Activated CD8-positive, alpha-beta memory T cell treated with anti-CD3 and anti-CD28 coated beads for 36 hours (primary cell): ENCODE results near the gene TFAP2B. TPM values are rescaled to one million over a fixed set of nuclear protein-coding genes. Genes with fewer than 3 reads are reported as not detected.

ENCODE experiments used
- CTCF ChIA-PET: fragments of 350-600 bp; sonication (Branson Sonifier 250); formaldehyde crosslinking; loops from one replicate; lab custom pipeline; 2021; ENCODE audit warnings: antibody characterized with exemption; lab: Charles Lee
- POLR2A ChIA-PET: fragments of 350-600 bp; sonication (Branson Sonifier 250); formaldehyde crosslinking; loops from one replicate; lab custom pipeline; 2021; ENCODE audit warnings: antibody characterized with exemption; lab: Charles Lee
- total RNA-seq, 2 experiments: library from RNA; stranded (reverse); gene quantifications; one replicate each; pipeline ENCODE4 v1.2.3, GENCODE V29; 2021

The TFAP2B gene
- not detected for total RNA-seq

- POLR2A ChIA-PET = no interaction called here
- CTCF ChIA-PET = no interaction called here
Measured at GRCh38 chr6:50818673-50819072, at the start of gene TFAP2B. Gene TFAP2B, plus strand, starts transcription at chr6:50818871. Its CDS starts 21 bp downstream, at chr6:50818892.

GRCh38 chr6:50778696-50779095 is 40.0 kb upstream of the TFAP2B start:
- POLR2A ChIA-PET = no interaction called here
- CTCF ChIA-PET = no interaction called here

- POLR2A ChIA-PET = no interaction called here
- CTCF ChIA-PET = no interaction called here
Measured at GRCh38 chr6:50780382-50780781, 38.3 kb upstream of the TFAP2B start.

GRCh38 chr6:50785921-50786320 is 32.8 kb upstream of the TFAP2B start:
- POLR2A ChIA-PET = no interaction called here
- CTCF ChIA-PET = no interaction called here

GRCh38 chr6:50791900-50792508 is 26.7 kb upstream of the TFAP2B start:
- ChIA-PET CTCF (no interaction called here), POLR2A (no interaction called here)

GRCh38 chr6:50792771-50793170 is 25.9 kb upstream of the TFAP2B start:
- POLR2A ChIA-PET = no interaction called here
- CTCF ChIA-PET = no interaction called here

- ChIA-PET CTCF (no interaction called here), POLR2A (no interaction called here)
Measured at GRCh38 chr6:50795574-50795973, 23.1 kb upstream of the TFAP2B start.

- POLR2A ChIA-PET = no interaction called here
- CTCF ChIA-PET = no interaction called here
Measured at GRCh38 chr6:50804283-50804682, 14.4 kb upstream of the TFAP2B start.

- CTCF ChIA-PET = no interaction called here
- POLR2A ChIA-PET = no interaction called here
Measured at GRCh38 chr6:50807035-50807434, 11.6 kb upstream of the TFAP2B start.

GRCh38 chr6:50815436-50816114 is 3.1 kb upstream of the TFAP2B start:
- ChIA-PET POLR2A (no interaction called here), CTCF (no interaction called here)

GRCh38 chr6:50816115-50816675 is 2.5 kb upstream of the TFAP2B start:
- ChIA-PET POLR2A (no interaction called here), CTCF (no interaction called here)

- ChIA-PET CTCF (no interaction called here), POLR2A (no interaction called here)
Measured at GRCh38 chr6:50816947-50817645, 1.6 kb upstream of the TFAP2B start.

GRCh38 chr6:50817646-50817950 is 1.1 kb upstream of the TFAP2B start:
- ChIA-PET POLR2A (no interaction called here), CTCF (no interaction called here)

- POLR2A ChIA-PET = no interaction called here
- CTCF ChIA-PET = no interaction called here
Measured at GRCh38 chr6:50818020-50818419, 651 bp upstream of the TFAP2B start.

- ChIA-PET POLR2A (no interaction called here), CTCF (interaction anchor here (0.7 kb wide), 1 partner anchor 9 kb away, joined by 3 read pairs; no protein-coding TSS in a partner anchor)
Measured at GRCh38 chr6:50819466-50819903, 814 bp downstream of the TFAP2B start.

GRCh38 chr6:50819904-50820868 is 1.5 kb downstream of the TFAP2B start:
- POLR2A ChIA-PET = no interaction called here

GRCh38 chr6:50820869-50821264 is 2.2 kb downstream of the TFAP2B start:
- ChIA-PET CTCF (no interaction called here), POLR2A (no interaction called here)

More at GRCh38 chr6:50819904-50820868, 1.5 kb downstream of the TFAP2B start:
- CTCF ChIA-PET = interaction anchor here (0.7 kb wide), 1 partner anchor 9 kb away, joined by 3 read pairs; no protein-coding TSS in a partner anchor

GRCh38 chr6:50821441-50822077 is 2.9 kb downstream of the TFAP2B start:
- ChIA-PET CTCF (no interaction called here), POLR2A (no interaction called here)

GRCh38 chr6:50822078-50822476 is 3.4 kb downstream of the TFAP2B start:
- POLR2A ChIA-PET = no interaction called here

More at GRCh38 chr6:50822078-50822476, 3.4 kb downstream of the TFAP2B start:
- CTCF ChIA-PET = no interaction called here
